AML-193 (cell line): ENCODE data around the gene RPS6KA3.
"Not testable (repeated sequence)": the region's sequence is repeated elsewhere in the genome, so short reads cannot be mapped to it uniquely, and the experiment has no call there.

Experiments used
- DNase-seq, 2 experiments: peaks; one replicate each; lab custom pipeline; 2025; lab: John Stamatoyannopoulos, UW

The RPS6KA3 gene

GRCh38 chrX:20218836-20219505, 47.7 kb downstream of the RPS6KA3 start:
- no peak for DNase-seq

- DNase-seq = no peak
Measured at GRCh38 chrX:20217906-20218305, 48.8 kb downstream of the RPS6KA3 start.

- DNase-seq = peak; percentile 14 to 22
Measured at GRCh38 chrX:20217271-20217670, 49.4 kb downstream of the RPS6KA3 start.

- no peak for DNase-seq
Measured at GRCh38 chrX:20215565-20215964, 51.1 kb downstream of the RPS6KA3 start.

GRCh38 chrX:20212486-20213089, 54.1 kb downstream of the RPS6KA3 start:
- no peak for DNase-seq

GRCh38 chrX:20211261-20211786, 55.4 kb downstream of the RPS6KA3 start:
- DNase-seq = no peak

- no peak for DNase-seq
Measured at GRCh38 chrX:20205927-20206708, 60.6 kb downstream of the RPS6KA3 start.

GRCh38 chrX:20204351-20204750, 62.4 kb downstream of the RPS6KA3 start:
- no peak for DNase-seq

GRCh38 chrX:20197641-20198210, 69.0 kb downstream of the RPS6KA3 start:
- no peak for DNase-seq

- no peak for DNase-seq
Measured at GRCh38 chrX:20189171-20189570, 77.5 kb downstream of the RPS6KA3 start.

- no peak for DNase-seq
Measured at GRCh38 chrX:20181598-20182329, 84.9 kb downstream of the RPS6KA3 start.

GRCh38 chrX:20177093-20177492, 89.6 kb downstream of the RPS6KA3 start:
- no peak for DNase-seq

- no peak for DNase-seq
Measured at GRCh38 chrX:20173856-20174255, 92.9 kb downstream of the RPS6KA3 start.

GRCh38 chrX:20173313-20173712, 93.4 kb downstream of the RPS6KA3 start:
- no peak for DNase-seq

- no peak for DNase-seq
Measured at GRCh38 chrX:20171887-20172286, 94.8 kb downstream of the RPS6KA3 start.

GRCh38 chrX:20162516-20162915, 104.2 kb downstream of the RPS6KA3 start:
- DNase-seq = not testable (repeated sequence)

- DNase-seq = no peak
Measured at GRCh38 chrX:20159797-20160385, 106.8 kb downstream of the RPS6KA3 start.

- DNase-seq = no peak
Measured at GRCh38 chrX:20151689-20152088, 115.0 kb downstream of the RPS6KA3 start.

GRCh38 chrX:20149326-20149725, 117.4 kb downstream of the RPS6KA3 start:
- no peak for DNase-seq

GRCh38 chrX:20147561-20147960, 119.1 kb downstream of the RPS6KA3 start:
- no peak for DNase-seq

- no peak for DNase-seq
Measured at GRCh38 chrX:20144491-20144890, 122.2 kb downstream of the RPS6KA3 start.
